ENCODE data around the gene KRT71.
"Not testable (repeated sequence)": the region's sequence is repeated elsewhere in the genome, so short reads cannot be mapped to it uniquely, and the experiment has no call there.

KRT71 gene

DNA sequence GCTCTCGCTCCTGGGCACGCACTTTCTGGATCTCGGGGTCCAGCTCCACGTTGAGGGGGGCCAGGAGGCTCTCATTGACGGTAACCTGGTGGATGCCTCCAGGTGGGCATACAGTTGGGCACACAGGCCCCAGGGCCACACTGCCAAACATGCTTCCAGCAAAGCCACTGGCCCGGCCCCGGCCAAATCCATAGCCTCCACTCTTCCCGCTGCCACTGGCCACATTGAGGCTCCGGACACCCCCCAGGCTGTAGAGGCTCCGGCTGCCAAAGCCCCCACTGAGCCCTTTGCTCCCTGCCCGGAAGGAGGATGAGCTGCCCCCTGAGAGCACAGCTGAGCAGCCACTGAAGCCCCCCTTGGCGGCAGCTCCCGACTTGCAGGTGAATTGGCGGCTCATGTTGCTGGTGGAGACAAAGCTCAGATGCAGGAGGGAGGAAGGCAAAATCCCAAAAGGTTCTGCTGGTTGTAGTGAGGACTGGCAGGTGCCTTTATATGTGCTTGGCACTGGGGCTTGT is at the start of gene KRT71:
TSS of gene KRT71 (minus strand) at position 465 of the 515 bp plus-strand sequence. CDS start at position 397, 68 bp downstream.
- no peak for DNase-seq (ENCODE audit: low read depth, low spot score)
- no CpG with 5 or more reads among the region's 14 CpGs for WGBS (ENCODE audit: insufficient coverage, insufficient read length)

GRCh38 chr12:52602552-52602951 is 49.6 kb upstream of the KRT71 start:
- H3K4me1 ChIP-seq (ENCODE audit: control insufficient read depth, insufficient read depth, low read length): no peaks in the 10 kb centered on the region
- no peaks in the 10 kb centered on the region for H3K36me3 ChIP-seq (ENCODE audit: control insufficient read depth, insufficient read depth, low read length)
- no peak overlapping the region for H3K4me3 ChIP-seq (ENCODE audit: low read length)
- WGBS (ENCODE audit: insufficient coverage, insufficient read length): no CpG with 5 or more reads among the region's 5 CpGs
- no peaks in the 10 kb centered on the region for H3K9me3 ChIP-seq (ENCODE audit: control insufficient read depth, insufficient read depth, low read length)
- H3K27me3 ChIP-seq (ENCODE audit: control insufficient read depth, insufficient read depth, low read length): no peaks in the 10 kb centered on the region
- H3K27ac ChIP-seq (ENCODE audit: low read length): no peak overlapping the region
- DNase-seq (ENCODE audit: low read depth, low spot score): no peak

More for the DNA sequence above, at the start of gene KRT71:
- no peaks in the 10 kb centered on the region for H3K27me3 ChIP-seq (ENCODE audit: control insufficient read depth, insufficient read depth, low read length)
- H3K4me3 ChIP-seq (ENCODE audit: low read length): no peak within 1 kb of the TSS
- no peaks in the 10 kb centered on the region for H3K9me3 ChIP-seq (ENCODE audit: control insufficient read depth, insufficient read depth, low read length)
- H3K4me1 ChIP-seq (ENCODE audit: control insufficient read depth, insufficient read depth, low read length): no peaks in the 10 kb centered on the region
- no peaks in the 10 kb centered on the region for H3K36me3 ChIP-seq (ENCODE audit: control insufficient read depth, insufficient read depth, low read length)
- H3K27ac ChIP-seq (ENCODE audit: low read length): no peak within 1 kb of the TSS

- no CpG with 5 or more reads among the region's 4 CpGs for WGBS (ENCODE audit: insufficient coverage, insufficient read length)
- no peaks in the 10 kb centered on the region for H3K27me3 ChIP-seq (ENCODE audit: control insufficient read depth, insufficient read depth, low read length)
- DNase-seq (ENCODE audit: low read depth, low spot score): no peak
- H3K4me1 ChIP-seq (ENCODE audit: control insufficient read depth, insufficient read depth, low read length): no peaks in the 10 kb centered on the region
- no peaks in the 10 kb centered on the region for H3K36me3 ChIP-seq (ENCODE audit: control insufficient read depth, insufficient read depth, low read length)
- no peak overlapping the region for H3K4me3 ChIP-seq (ENCODE audit: low read length)
- H3K27ac ChIP-seq (ENCODE audit: low read length): no peak overlapping the region
- no peaks in the 10 kb centered on the region for H3K9me3 ChIP-seq (ENCODE audit: control insufficient read depth, insufficient read depth, low read length)
Measured at GRCh38 chr12:52601671-52602070, 48.7 kb upstream of the KRT71 start.

DNA sequence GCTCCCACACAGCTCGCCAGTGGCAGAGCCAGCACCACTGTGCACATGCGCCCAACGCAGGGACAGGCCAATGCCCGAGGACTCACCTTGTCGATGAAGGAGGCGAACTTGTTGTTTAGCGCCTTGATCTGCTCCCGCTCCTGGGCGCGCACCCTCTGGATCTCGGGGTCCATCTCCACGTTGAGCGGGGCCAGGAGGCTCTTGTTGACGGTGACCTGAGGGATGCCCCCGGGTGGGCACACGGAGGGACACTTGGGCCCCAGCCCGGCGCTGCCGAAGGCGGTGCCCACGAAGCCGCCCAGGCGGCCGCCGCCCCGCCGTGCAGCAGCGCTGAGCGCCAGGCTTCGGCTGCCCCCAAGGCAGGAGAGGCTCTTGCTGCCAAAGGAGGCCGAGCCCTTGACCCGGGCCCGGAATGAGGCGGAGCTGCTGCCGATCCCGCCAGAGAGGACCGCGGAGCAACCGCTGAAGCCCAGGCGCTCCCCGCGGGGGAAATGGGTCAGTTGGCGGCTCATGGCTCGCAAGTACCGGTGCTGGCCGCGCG is 48.1 kb upstream of the KRT71 start, which contains the start of gene KRT72:
TSS of gene KRT72 (minus strand) at position 523 of the 541 bp plus-strand sequence. CDS start at position 512, 11 bp downstream.
- no peaks in the 10 kb centered on the region for H3K4me1 ChIP-seq (ENCODE audit: control insufficient read depth, insufficient read depth, low read length)
- no peak for DNase-seq (ENCODE audit: low read depth, low spot score)
- no peak within 1 kb of the TSS for H3K4me3 ChIP-seq (ENCODE audit: low read length)
- H3K9me3 ChIP-seq (ENCODE audit: control insufficient read depth, insufficient read depth, low read length): no peaks in the 10 kb centered on the region
- WGBS (ENCODE audit: insufficient coverage, insufficient read length): no CpG with 5 or more reads among the region's 48 CpGs
- H3K36me3 ChIP-seq (ENCODE audit: control insufficient read depth, insufficient read depth, low read length): no peaks in the 10 kb centered on the region
- H3K27ac ChIP-seq (ENCODE audit: low read length): no peak within 1 kb of the TSS
- H3K27me3 ChIP-seq (ENCODE audit: control insufficient read depth, insufficient read depth, low read length): no peaks in the 10 kb centered on the region

- DNase-seq (ENCODE audit: low read depth, low spot score): no peak
- no CpG with 5 or more reads among the region's 12 CpGs for WGBS (ENCODE audit: insufficient coverage, insufficient read length)
- H3K4me3 ChIP-seq (ENCODE audit: low read length): no peak overlapping the region
- no peaks in the 10 kb centered on the region for H3K36me3 ChIP-seq (ENCODE audit: control insufficient read depth, insufficient read depth, low read length)
- no peaks in the 10 kb centered on the region for H3K9me3 ChIP-seq (ENCODE audit: control insufficient read depth, insufficient read depth, low read length)
- H3K27ac ChIP-seq (ENCODE audit: low read length): no peak overlapping the region
- no peaks in the 10 kb centered on the region for H3K4me1 ChIP-seq (ENCODE audit: control insufficient read depth, insufficient read depth, low read length)
- no peaks in the 10 kb centered on the region for H3K27me3 ChIP-seq (ENCODE audit: control insufficient read depth, insufficient read depth, low read length)
Measured at GRCh38 chr12:52600475-52600874, 47.5 kb upstream of the KRT71 start.

DNA sequence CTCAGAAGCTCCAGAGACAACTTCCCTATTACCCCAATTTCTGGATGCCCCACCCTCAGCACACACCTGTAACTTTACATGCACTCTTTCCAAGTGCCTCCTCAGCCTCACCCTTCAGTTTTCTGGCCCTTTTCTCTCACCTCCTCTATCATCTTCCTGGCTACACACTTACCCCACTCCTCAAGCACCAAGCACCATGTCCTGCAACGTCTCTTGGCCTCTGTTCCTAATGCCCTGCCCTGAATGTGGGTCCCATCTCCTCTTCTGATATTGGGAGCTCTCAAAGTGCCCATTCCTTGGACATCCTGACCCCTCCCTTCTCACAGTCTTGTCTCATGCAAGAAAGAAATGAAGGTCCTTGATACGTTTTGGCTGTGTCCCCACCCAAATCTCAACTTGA is 47.1 kb upstream of the KRT71 start:
- DNase-seq (ENCODE audit: low read depth, low spot score): no peak
- Histone ChIP-seq H3K4me3 (ENCODE audit: low read length) (no peak overlapping the region), H3K4me1 (ENCODE audit: control insufficient read depth, insufficient read depth, low read length) (no peaks in the 10 kb centered on the region), H3K27ac (ENCODE audit: low read length) (no peak overlapping the region), H3K9me3 (ENCODE audit: control insufficient read depth, insufficient read depth, low read length) (no peaks in the 10 kb centered on the region), H3K36me3 (ENCODE audit: control insufficient read depth, insufficient read depth, low read length) (no peaks in the 10 kb centered on the region), H3K27me3 (ENCODE audit: control insufficient read depth, insufficient read depth, low read length) (no peaks in the 10 kb centered on the region)
- no CpG with 5 or more reads among the region's 2 CpGs for WGBS (ENCODE audit: insufficient coverage, insufficient read length)

GRCh38 chr12:52598966-52599365 is 46.0 kb upstream of the KRT71 start:
- no peak overlapping the region for H3K4me3 ChIP-seq (ENCODE audit: low read length)
- H3K36me3 ChIP-seq (ENCODE audit: control insufficient read depth, insufficient read depth, low read length): no peaks in the 10 kb centered on the region
- whole genome bisulfite sequencing (ENCODE audit: insufficient coverage, insufficient read length): no CpG with 5 or more reads among the region's 5 CpGs
- H3K27ac ChIP-seq (ENCODE audit: low read length): no peak overlapping the region
- no peaks in the 10 kb centered on the region for H3K9me3 ChIP-seq (ENCODE audit: control insufficient read depth, insufficient read depth, low read length)
- no peak for DNase-seq (ENCODE audit: low read depth, low spot score)
- H3K27me3 ChIP-seq (ENCODE audit: control insufficient read depth, insufficient read depth, low read length): no peaks in the 10 kb centered on the region
- no peaks in the 10 kb centered on the region for H3K4me1 ChIP-seq (ENCODE audit: control insufficient read depth, insufficient read depth, low read length)

DNA sequence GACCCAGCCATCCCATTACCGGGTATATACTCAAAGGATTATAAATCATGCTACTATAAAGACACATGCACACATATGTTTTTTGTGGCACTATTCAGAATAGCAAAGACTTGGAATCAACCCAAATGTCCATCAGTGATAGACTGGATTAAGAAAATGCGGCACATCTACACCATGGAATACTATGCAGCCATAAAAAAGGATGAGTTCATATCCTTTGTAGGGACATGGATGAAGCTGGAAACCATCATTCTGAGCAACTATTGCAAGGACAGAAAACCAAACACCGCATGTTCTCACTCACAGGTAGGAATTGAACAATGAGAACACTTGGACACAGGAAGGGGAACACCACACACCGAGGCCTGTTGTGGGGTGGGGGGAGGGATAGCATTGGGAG is 41.3 kb upstream of the KRT71 start:
- DNase-seq (ENCODE audit: low read depth, low spot score); H3K36me3 ChIP-seq (ENCODE audit: control insufficient read depth, insufficient read depth, low read length); H3K27me3 ChIP-seq (ENCODE audit: control insufficient read depth, insufficient read depth, low read length); H3K9me3 ChIP-seq (ENCODE audit: control insufficient read depth, insufficient read depth, low read length); H3K27ac ChIP-seq (ENCODE audit: low read length); H3K4me1 ChIP-seq (ENCODE audit: control insufficient read depth, insufficient read depth, low read length); H3K4me3 ChIP-seq (ENCODE audit: low read length): not testable (repeated sequence)
- no CpG with 5 or more reads among the region's 4 CpGs for WGBS (ENCODE audit: insufficient coverage, insufficient read length)

DNA sequence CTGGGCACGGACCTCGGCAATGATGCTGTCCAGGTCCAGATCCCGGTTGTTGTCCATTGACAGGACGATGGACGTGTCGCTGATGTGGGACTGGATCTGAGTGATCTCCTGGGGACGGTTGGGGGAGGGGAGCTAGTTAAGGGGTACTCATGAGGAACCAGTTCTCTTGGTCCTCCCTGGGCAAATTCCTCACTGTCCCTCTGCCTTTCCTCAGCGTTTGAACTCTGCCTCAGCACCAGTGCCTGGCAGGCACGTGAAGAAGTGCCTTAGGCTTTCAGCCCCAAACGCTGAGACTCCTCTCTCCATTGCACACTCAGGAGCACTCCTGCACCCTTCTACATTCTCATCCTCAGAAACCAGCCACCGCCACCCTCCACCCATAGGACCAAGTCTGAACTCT is 38.6 kb upstream of the KRT71 start:
- Histone ChIP-seq H3K9me3 (ENCODE audit: control insufficient read depth, insufficient read depth, low read length) (no peaks in the 10 kb centered on the region), H3K27me3 (ENCODE audit: control insufficient read depth, insufficient read depth, low read length) (no peaks in the 10 kb centered on the region), H3K36me3 (ENCODE audit: control insufficient read depth, insufficient read depth, low read length) (no peaks in the 10 kb centered on the region), H3K4me3 (ENCODE audit: low read length) (no peak overlapping the region), H3K4me1 (ENCODE audit: control insufficient read depth, insufficient read depth, low read length) (no peaks in the 10 kb centered on the region), H3K27ac (ENCODE audit: low read length) (no peak overlapping the region)
- WGBS (ENCODE audit: insufficient coverage, insufficient read length): no CpG with 5 or more reads among the region's 11 CpGs
- DNase-seq (ENCODE audit: low read depth, low spot score): no peak

DNA sequence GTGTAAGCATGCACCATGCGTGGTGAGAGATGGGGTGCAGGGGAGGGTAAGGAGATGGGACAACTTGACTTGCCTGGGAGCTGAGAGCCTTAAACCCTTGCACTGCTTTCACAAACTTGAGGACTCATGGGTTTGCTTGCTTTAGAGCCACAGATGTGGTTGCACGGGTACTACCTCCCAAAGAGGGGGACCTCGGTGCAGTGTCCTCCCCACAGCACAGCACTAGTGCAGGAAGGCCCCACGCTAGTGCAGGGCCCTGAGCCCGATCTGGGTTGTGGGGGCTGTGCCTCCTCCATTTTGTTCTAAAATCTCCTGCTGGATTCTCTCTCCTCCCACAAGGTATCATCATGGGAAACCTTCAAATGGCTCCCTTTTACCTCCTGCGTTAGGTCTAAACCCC is 37.1 kb upstream of the KRT71 start:
- Histone ChIP-seq H3K4me3 (ENCODE audit: low read length) (no peak overlapping the region), H3K36me3 (ENCODE audit: control insufficient read depth, insufficient read depth, low read length) (no peaks in the 10 kb centered on the region), H3K9me3 (ENCODE audit: control insufficient read depth, insufficient read depth, low read length) (no peaks in the 10 kb centered on the region), H3K27ac (ENCODE audit: low read length) (no peak overlapping the region), H3K27me3 (ENCODE audit: control insufficient read depth, insufficient read depth, low read length) (no peaks in the 10 kb centered on the region), H3K4me1 (ENCODE audit: control insufficient read depth, insufficient read depth, low read length) (no peaks in the 10 kb centered on the region)
- DNase-seq (ENCODE audit: low read depth, low spot score): no peak
- WGBS (ENCODE audit: insufficient coverage, insufficient read length): no CpG with 5 or more reads among the region's 6 CpGs

GRCh38 chr12:52587563-52587962 is 34.6 kb upstream of the KRT71 start:
- H3K36me3 ChIP-seq (ENCODE audit: control insufficient read depth, insufficient read depth, low read length): no peaks in the 10 kb centered on the region
- no peak overlapping the region for H3K27ac ChIP-seq (ENCODE audit: low read length)
- H3K9me3 ChIP-seq (ENCODE audit: control insufficient read depth, insufficient read depth, low read length): no peaks in the 10 kb centered on the region
- DNase-seq (ENCODE audit: low read depth, low spot score): no peak
- WGBS (ENCODE audit: insufficient coverage, insufficient read length): no CpG with 5 or more reads among the region's 17 CpGs
- H3K4me3 ChIP-seq (ENCODE audit: low read length): no peak overlapping the region
- H3K4me1 ChIP-seq (ENCODE audit: control insufficient read depth, insufficient read depth, low read length): no peaks in the 10 kb centered on the region
- no peaks in the 10 kb centered on the region for H3K27me3 ChIP-seq (ENCODE audit: control insufficient read depth, insufficient read depth, low read length)
